Measurements from ENCODE around the gene KCNQ1.
"Not testable (repeated sequence)": the region's sequence is repeated elsewhere in the genome, so short reads cannot be mapped to it uniquely, and the experiment has no call there.

The KCNQ1 gene

DNA sequence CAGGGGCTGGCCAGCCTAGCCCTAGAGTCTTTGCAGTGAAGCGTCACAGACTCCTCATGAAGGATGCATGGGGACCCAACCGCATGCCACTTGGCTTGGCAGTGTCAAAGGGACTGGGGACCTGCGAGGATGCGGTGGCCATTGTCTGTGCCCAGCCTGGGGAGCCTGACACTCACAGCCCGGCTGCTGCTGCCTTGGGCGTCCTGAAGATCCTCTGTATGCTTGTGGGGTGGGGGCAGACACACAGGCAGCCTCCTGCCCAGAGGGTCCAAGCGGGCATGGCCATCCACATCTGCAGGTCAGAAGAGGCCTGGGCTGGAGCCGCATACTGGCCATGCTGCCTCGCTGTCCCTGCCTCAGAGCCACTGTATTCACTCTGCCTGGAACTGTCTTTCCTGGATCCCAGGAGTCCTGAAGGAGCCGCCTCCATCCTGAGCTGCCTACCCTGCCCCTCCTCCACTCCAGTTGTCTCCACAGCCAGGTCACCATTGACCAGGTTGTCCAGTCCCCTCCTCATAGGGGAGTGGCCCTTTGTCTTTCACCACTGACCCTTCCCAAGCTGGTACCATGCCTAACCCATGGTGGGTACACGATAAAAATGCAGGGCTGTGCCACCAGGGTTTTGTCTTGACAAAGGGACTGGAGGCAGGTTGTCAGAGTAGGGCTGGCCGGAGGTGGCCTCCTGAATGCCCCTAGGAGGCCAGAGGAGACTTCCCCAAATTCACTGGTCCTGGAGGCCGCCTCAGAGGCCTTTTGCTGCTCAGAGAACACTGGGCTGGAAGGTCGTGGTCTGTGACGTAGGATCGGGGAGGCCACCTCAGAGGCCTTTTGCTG lies 148.0 kb downstream of the KCNQ1 start:
- DNase-seq (ENCODE audit: low read depth in 2 of 2): no peak

DNA sequence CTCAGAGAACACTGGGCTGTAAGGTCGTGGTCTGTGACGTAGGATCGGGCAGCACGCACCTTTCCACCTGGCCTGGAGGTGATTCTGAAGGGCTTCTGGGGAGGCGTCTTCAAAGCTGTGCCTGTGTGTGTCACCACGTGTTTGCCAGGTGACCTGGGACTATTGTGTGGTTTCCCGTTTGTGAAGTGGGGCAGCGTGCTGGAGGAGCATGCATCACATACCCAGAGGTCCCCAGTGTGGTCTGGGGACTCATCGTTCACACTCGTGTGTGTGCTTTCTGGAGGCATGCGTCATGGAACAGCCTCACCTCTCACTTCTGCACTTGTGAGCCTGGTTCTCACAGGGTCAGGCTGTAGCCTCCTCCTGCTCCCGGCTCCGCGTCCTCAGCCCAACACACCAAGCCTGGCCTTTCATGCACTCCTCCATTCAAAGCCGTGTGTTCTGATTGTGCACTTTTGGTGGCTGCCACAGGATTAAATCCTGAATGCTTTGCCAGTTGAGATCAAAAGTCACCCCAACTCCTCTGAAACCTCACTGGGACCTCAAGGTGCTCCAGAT lies 148.7 kb downstream of the KCNQ1 start:
- no peak for DNase-seq (ENCODE audit: low read depth in 2 of 2)

DNA sequence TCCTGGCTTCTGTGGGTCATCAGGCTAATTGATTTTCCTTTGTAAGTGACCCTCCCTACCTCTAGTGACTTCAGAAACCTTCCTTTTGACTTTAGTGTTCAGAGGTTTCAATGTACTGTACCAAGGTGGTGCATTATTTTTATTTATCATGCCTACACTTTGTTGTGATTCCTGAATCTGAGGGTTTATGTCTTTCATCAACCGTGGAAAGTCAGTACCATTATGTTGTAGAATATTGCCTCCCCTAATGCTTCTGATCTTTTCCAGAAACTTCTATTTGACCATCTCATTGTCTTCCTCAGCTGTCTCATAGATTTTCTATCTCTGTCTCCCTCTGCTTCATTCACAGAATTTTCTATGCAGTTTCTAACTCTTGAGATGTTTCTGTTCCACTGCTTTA lies 149.5 kb downstream of the KCNQ1 start:
- no peak for DNase-seq (ENCODE audit: low read depth in 2 of 2)

DNA sequence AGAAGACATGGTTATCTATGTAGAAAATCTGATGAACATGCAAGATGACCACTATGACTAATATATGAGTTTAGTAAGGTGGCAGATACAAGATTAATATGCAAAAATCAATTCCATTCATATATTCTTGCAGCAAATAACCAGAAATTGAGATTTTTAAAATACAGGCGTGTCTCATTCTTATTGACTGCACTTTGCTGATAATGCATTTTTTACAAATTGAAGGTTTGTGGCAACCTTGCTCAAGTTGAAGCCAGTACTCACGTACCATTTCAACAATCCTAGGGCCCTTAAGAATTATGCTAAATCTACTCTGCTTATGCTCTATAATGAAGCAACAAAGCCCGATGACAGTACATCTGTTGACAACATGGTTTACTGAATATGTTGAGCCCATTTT lies 150.4 kb downstream of the KCNQ1 start:
- no peak for DNase-seq (ENCODE audit: low read depth in 2 of 2)

DNA sequence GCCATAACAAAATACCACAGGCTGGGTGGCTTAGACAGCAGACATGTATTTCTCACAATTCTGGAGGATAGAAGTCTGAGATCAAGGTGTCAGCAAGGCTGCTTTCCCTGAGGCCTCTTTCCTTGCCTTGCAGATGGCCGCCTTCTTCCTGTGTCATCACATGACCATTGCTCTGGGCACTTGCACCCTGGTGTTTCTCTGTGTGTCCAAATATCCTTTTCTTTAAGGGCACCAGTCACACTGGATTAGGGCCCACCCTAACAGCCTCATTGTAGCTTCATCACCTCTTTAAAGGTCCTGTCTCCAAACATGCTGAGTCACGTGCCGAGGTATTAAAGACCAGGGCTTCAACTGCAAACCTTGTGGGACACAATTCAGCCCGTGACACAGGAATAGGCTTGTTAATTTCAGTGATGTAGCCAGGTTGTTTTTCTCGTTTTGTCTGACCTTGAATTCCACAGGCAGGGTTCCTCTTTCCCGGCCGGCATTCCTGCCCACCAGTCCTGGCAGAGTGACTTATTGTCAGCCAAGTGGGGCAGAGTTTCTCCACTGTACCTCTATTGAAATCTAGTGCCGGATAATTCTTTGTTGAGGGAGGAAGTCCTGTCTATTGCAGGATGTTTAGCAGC lies 154.9 kb downstream of the KCNQ1 start:
- no peak for DNase-seq (ENCODE audit: low read depth in 2 of 2)

DNA sequence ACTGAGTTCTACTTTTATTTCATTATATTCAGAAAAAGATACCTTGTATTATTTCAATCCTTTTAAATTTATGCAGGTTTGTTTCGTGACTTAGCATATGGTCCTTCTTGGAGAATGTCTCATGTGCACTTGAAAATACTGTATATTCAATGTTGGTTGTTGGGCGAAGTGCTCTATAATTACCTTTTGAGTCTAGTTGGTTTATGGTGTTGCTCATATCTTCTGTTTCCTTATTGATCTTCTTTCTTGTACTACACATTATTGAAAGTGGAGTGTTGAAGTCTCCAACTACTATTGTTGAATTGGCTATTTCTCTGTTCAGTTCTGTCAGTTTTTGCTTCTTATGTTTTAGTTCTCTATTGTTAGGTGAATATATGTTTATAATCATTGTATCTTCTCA lies 164.5 kb downstream of the KCNQ1 start:
- DNase-seq (ENCODE audit: low read depth in 2 of 2): no peak

DNA sequence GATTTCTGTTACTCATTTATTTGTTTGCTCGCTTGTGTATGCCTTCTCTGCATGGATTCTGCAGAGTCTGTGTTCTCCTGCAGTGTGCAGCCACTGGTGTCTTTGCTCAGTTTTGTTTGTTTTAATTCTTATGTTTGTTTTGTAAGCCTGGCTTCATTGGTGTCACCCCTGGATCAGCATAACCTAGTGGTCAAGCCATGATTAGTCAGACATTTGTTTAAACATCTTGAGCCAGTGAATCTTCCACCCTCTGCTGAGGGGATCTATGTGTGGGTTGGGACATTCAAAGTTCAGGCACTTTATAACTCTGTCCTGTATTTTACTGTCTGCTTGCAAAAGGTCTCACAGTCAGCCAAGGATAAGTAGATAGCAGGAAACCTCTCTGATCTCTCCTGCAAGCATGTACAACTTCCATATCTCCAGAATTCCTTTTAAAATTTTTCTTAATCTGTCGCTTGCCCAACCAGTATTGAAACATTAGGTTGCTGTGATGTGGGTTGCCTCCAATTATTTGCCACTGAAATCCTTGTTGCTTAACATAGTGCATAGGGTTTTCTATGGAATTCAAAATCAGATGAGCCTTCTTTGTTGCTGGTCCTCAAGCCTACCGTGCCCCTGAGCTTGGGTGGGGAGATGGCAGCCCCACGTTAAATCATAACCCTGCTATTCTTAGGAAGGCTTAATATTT lies 168.2 kb downstream of the KCNQ1 start:
- DNase-seq (ENCODE audit: low read depth in 2 of 2): no peak

DNA sequence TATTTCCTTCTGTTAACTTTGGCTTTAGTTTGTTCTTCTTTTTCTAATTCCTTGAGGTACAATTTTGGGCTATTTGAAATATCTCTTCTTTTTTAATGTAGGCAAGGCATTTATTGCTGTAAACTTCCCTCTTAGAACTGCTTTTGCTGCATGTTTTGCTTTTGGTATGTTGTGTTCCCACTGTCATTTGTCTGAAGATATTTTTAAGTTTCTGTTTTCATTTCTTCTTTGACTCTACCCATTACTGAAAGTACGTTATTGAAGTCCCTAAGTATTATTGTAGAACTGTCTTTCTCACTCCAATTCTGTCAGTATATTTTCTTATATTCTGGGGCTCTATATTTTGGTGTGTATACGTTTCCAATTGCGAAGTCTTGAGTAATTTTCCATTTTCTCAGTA lies 177.1 kb downstream of the KCNQ1 start:
- DNase-seq (ENCODE audit: low read depth in 2 of 2): no peak

DNA sequence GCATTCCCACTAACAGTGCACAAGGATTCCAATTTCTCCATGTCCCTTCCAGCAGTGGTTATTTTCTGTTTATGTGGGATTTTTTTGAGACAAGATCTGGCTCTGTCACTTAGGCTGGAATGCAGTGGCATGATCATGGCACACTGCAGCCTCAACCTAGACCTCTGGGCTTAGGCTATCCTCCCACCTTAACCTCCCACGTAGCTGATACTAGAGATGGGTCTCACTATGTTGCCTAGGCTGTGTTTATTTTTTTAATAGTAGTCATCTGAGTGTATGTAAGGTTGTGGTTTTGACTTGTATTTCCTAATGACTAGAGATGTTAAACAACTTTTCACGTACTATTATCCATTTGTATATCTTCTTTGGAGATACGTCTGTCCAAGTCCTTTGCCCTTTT lies 180.4 kb downstream of the KCNQ1 start:
- DNase-seq (ENCODE audit: low read depth in 2 of 2): no peak

DNA sequence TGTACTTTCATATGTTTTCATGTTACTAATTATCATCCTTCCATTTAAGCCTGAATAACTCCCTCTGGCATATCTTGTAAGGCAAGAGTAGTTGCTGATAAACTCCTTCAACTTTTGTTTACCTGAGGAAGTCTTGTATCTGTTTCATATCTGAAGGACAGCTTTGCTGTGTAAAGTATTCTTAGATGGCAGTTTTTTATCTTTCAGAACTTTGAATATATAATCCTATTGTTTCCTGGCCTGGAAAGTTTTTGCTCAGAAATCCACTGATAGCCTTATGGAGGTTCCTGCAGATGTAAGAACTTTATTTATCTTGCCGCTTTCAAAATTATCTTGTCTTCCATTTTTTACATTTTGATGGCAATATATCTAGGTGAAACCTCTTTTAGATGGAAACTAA lies 185.9 kb downstream of the KCNQ1 start:
- no peak for DNase-seq (ENCODE audit: low read depth in 2 of 2)

DNA sequence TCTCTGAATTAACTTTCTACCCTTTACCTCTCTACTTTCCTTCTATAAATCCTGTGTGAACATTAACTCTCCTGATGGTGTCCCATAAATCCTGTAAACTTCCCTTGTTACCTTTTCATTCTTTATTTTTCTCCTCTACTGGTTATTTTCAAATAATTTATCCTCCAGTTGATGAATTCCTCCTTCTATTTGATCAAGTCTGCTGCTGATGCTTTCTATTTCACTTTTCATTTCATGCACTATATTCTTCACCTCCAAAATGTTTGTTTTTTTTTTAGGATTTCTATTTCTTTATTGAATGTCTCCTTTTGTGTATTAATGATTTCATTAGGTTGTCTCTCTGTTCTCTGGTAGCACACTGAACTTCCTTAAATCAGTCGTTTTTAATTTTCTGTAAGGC lies 186.4 kb downstream of the KCNQ1 start:
- DNase-seq (ENCODE audit: low read depth in 2 of 2): no peak

DNA sequence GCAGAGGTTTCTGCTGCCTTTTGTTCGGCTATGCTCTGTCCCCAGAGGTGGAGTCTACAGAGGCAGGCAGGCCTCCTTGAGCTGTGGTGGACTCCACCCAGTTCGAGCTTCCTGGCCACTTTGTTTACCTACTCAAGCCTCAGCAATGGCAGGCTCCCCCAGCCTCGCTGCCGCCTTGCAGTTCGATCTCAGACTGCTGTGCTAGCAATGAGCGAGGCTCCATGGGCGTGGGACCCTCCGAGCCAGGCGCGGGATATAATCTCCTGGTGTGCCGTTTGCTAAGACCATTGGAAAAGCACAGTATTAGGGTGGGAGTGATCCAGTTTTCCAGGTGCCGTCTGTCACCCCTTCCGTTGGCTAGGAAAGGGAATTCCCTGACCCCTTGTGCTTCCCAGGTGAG lies 195.0 kb downstream of the KCNQ1 start:
- DNase-seq (ENCODE audit: low read depth in 2 of 2): not testable (repeated sequence)

DNA sequence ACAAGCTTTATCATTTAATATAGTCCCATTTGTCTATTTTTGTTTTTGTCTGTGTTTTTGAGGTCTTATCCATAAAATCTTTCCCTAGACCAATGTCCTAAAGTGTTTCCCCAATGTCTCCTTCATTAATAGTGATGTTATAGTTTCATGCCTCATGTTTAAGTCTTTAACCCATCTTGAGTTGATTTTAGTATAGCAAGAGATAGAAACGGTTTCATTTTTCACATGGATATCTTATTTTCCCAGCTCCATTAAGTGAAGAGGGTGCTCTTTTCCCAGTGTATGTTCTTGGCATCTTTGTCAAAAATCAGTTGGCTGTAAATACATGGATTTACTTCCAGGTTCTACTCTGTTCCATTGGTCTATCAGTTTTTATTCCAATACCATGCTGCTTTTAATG lies 196.8 kb downstream of the KCNQ1 start:
- DNase-seq (ENCODE audit: low read depth in 2 of 2): no peak

DNA sequence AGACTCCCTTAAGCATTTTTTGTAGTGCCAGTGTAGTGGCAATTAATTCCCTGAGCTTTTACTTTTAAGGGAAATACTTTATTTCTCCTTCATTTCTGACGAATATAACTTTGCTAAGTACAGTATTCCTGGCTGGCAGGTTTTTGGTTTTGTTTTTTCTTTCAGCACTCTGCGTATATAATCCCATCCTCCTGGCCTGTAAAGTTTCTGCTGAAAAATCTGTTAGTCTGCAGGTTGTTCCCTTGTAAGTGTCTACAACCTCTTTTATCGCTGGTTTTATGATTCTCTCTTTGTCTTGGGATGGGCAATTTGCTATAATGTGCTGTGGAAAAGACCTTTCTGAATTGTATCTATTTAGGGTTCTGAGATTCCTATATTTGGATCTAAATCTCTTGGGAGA lies 198.9 kb downstream of the KCNQ1 start:
- DNase-seq (ENCODE audit: low read depth in 2 of 2): no peak

DNA sequence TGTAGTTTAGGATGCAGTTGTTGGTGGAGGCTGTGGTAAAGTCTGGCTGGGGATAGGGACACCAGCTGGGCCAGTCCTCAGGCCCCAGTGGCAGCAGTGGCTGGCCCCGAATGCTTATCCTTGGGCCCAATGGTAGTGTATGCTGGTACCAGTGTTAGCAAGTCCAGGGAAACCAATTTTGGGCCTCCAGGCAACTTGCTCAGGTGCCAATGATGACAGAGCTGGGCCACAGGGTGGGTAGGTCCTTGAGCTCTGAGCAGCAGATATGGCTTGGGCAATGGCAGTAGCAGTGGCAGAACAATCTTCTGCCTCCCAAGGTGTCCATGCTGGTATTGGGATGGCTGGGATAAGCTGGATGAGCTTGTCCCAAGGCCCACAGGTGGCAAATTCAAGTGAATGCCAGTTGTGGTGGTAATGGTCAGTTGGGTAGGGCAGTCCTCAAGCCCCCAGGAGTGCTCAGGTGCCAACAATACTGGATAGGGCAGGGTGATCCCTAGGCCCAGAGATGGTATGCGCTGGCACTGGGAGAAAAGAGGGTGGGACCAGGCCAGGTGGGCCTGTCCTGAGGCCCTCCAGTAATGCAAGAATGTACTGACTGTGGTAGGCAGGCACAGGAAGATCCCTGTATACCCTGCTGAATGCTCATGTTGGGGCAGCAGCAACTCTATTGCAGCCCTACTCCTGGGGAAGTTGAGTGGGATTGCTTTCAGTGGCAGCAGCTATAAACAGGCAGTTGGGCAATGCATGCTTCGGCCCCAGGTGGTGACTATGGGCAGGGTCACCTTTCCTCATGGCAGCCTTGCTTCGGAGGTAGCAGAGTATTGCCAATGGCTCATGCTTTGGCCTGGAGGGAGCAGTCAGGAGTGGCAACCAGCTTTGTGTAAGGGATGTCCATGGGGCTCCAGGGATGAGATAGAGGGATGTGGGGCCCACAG lies 200.3 kb downstream of the KCNQ1 start:
- no peak for DNase-seq (ENCODE audit: low read depth in 2 of 2)

DNA sequence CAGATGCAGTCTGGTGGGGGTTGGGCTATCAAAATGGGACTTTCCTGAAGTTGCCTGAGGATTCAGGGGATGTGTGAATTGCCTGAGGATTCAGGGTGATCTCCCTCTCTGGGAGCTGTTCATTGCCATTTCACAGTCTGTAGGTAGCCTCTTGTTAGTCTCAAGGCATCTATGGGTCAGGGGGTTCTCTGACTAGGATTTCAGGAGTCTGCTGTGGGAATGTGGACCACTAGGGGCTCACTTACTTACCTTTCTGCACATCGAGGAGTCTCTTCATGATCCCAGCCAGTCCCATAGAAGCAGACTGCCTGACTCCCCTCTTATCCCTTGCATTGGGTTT lies 200.9 kb downstream of the KCNQ1 start:
- DNase-seq (ENCODE audit: low read depth in 2 of 2): no peak

DNA sequence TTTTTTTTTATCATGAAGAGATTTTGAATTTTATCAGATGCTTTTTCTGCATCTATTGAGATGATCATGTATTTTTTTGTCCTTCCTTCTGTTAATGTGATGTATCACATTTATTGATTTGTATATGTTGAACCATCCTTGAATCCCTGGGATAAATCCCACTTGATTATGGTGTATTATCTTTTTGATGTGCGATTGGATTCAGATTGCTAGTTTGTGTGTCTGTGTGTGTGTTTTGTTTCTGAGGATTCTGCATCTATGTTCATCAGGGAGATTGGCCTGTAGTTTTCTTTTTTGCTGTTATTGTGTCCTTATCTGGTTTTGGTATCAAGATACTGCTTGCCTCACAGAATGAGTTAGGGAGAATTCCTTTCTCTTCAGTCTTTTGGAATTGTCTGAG lies 202.4 kb downstream of the KCNQ1 start:
- DNase-seq (ENCODE audit: low read depth in 2 of 2): no peak

DNA sequence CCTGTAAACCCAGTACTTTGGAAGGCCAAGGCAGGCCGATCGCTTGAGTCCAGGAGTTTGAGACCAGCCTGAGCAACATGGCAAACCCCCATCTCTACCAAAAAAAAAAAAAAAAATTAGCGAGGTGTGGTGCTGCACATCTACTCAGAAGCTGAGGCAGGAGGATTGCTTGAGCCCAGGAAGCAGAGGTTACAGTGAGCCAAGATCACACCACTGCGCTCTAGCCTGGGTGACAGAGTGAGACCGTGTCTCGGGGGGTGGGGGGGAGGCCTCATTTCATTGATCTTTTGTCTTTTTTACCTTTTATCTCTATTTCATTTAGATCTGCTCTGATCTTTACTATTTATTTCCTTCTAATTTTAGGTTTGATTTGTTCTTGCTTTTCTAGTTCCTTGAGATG lies 203.1 kb downstream of the KCNQ1 start:
- DNase-seq (ENCODE audit: low read depth in 2 of 2): no peak

DNA sequence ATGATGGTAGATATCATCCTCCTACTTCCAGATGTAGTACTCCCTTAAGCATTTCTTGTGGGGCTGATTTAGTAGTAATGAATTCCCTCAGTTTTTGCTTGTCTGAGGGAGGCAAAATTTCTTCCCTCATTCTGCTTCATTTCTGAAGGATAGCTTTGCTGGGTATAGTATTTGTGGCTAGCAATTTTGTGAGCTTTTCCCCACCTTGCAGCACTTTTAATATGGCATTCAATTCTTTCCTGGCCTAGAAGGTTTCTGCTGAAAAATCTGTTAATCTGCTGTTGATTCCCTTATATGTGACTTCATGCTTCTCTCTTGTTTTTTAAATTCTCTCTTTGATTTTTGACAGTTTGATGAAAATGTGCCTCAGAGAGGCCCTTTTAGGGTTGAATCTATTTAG lies 204.6 kb downstream of the KCNQ1 start:
- no peak for DNase-seq (ENCODE audit: low read depth in 2 of 2)

DNA sequence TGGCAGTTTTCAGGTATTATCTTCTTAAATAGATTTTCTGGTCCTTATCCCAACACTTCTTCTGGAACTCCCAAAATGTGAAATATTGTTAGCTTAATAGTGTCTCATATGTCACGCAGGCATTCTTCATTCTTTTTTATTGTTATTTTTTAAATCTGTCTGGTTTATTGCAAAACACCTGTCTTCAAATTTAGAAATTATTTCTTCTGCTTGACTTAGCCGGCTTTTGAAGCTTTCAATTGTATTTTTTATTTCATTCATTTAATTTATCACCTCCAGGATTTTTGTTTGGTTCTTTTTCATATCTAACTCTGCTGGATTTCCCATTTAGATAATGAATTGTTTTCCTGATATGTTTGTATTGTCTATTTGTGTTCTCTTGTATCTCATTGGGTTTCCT lies 205.0 kb downstream of the KCNQ1 start:
- DNase-seq (ENCODE audit: low read depth in 2 of 2): no peak

DNA sequence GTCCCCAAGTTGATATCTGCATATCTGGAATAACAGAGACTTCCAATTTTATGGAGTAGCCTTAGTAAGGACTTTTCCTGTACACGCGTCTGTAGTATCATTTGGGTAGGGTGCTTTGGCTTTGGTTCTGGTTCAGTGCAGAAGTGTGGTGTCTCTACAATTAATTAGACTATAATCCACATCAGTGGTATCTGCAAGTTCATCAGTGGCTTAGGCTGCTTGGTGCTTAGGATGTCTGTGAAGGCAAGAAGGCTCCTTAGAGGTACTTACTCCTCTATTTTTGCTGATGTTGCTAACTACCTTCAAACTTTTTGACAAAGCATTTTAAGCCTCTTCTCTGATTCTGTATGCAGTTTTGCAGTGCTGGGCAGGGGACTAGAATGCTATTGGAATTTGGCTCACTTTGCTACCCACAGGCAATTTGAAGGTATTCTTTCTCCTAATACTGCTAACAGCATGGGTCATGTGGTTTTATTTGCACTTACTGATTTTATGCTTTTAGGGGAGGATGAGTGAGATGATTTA lies 205.6 kb downstream of the KCNQ1 start:
- no peak for DNase-seq (ENCODE audit: low read depth in 2 of 2)

All from stimulated activated CD8-positive, alpha-beta memory T cell treated with anti-CD3 and anti-CD28 coated beads, Interleukin-15, amount 100 ng/mL, for 4 hours (primary cell).